ENCODE measurements around the gene BTN3A1.
A peak's percentile ranks its signal among the peaks of the same experiment; 100 is the strongest.
"Not testable (repeated sequence)": the region's sequence is repeated elsewhere in the genome, so short reads cannot be mapped to it uniquely, and the experiment has no call there.

Gene BTN3A1

DNA sequence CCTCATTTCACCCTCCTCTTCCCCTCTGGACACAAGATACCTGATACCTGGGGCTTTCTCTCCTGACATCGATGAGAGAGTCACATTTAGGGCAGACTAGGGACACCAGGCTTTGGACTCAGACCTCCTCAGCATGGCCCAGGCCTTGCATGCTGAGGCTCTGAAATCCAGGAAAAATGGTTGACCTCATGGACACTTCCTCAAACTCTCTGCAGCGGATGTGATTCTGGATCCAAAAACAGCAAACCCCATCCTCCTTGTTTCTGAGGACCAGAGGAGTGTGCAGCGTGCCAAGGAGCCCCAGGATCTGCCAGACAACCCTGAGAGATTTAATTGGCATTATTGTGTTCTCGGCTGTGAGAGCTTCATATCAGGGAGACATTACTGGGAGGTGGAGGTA lies 10.9 kb downstream of the BTN3A1 start:
- TF ChIP-seq, protein P1, sequence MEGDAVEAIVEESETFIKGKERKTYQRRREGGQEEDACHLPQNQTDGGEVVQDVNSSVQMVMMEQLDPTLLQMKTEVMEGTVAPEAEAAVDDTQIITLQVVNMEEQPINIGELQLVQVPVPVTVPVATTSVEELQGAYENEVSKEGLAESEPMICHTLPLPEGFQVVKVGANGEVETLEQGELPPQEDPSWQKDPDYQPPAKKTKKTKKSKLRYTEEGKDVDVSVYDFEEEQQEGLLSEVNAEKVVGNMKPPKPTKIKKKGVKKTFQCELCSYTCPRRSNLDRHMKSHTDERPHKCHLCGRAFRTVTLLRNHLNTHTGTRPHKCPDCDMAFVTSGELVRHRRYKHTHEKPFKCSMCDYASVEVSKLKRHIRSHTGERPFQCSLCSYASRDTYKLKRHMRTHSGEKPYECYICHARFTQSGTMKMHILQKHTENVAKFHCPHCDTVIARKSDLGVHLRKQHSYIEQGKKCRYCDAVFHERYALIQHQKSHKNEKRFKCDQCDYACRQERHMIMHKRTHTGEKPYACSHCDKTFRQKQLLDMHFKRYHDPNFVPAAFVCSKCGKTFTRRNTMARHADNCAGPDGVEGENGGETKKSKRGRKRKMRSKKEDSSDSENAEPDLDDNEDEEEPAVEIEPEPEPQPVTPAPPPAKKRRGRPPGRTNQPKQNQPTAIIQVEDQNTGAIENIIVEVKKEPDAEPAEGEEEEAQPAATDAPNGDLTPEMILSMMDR (IDR thresholded peaks at IDR 0.05; ENCODE audit: insufficient read depth, low read depth, low read length, missing control alignments): no peak
- no peak for DNase-seq (ENCODE audit: low read depth)
- no peak overlapping the region for H3K4me3 ChIP-seq (ENCODE audit: low read depth, low read length)

DNA sequence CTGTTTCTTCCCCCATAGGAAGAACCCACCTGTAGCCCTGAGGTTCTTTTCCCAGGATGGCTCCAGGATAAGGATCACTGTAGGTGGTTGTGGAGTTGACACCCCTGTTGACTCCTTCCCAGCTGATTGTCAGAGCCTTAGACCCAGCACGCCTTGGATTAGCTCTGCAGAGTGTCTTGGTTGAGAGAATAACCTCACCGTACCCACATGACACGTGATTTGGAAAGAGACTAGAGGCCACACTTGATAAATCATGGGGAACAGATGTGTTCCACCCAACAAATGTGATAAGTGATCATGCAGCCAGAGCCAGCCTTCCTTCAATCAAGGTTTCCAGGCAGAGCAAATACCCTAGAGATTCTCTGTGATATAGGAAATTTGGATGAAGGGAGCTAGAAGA lies 12.2 kb downstream of the BTN3A1 start:
- DNase-seq (ENCODE audit: low read depth): no peak
- TF ChIP-seq, protein P1 (IDR thresholded peaks at IDR 0.05; ENCODE audit: insufficient read depth, low read depth, low read length, missing control alignments): no peak
- no peak overlapping the region for H3K4me3 ChIP-seq (ENCODE audit: low read depth, low read length)

DNA sequence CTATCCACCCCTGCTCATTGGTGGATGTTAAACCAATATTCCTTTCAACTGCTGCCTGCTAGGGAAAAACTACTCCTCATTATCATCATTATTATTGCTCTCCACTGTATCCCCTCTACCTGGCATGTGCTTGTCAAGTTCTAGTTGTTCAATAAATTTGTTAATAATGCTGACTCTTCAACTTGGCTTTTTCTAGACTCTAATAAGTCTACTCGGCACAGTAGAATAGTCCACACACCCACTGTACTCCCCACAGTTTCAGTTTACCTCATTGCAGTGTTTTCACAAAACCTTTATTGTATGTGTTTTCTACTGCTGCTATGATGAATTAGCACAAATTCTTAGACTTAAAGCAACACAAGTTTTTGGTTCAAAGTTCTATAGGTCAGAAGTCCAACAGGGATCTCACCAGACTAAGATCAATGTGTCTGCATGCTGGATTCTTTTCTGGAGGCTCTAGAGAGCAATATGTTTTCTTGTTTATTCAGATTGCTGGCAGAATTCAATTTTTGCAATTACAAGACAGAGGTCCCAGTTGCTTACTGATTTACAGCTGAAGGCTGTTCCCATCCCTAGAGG lies 13.1 kb downstream of the BTN3A1 start:
- no peak overlapping the region for H3K4me3 ChIP-seq (ENCODE audit: low read depth, low read length)
- no peak for DNase-seq (ENCODE audit: low read depth)
- TF ChIP-seq, protein P1 (IDR thresholded peaks at IDR 0.05; ENCODE audit: insufficient read depth, low read depth, low read length, missing control alignments): no peak

DNA sequence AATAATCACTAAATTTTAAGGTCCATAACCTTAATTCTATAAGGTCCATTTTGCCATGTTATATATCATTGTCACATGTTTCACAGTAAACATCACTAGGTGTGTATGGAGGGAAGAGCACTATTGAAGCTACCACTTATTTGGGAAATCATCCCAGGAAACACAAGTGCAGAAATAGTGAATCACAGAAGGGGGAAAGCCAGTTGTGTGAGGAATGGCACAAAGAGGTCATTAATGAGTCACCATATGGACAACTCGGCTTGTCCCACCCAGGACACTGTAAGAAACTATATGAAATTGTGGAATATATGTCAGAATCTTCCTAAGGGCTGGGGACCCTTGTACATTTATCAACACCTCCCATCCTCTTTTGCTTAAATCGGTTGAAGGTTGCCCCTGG lies 13.7 kb downstream of the BTN3A1 start:
- DNase-seq (ENCODE audit: low read depth): no peak
- no peak overlapping the region for H3K4me3 ChIP-seq (ENCODE audit: low read depth, low read length)
- TF ChIP-seq, protein P1 (IDR thresholded peaks at IDR 0.05; ENCODE audit: insufficient read depth, low read depth, low read length, missing control alignments): no peak

DNA sequence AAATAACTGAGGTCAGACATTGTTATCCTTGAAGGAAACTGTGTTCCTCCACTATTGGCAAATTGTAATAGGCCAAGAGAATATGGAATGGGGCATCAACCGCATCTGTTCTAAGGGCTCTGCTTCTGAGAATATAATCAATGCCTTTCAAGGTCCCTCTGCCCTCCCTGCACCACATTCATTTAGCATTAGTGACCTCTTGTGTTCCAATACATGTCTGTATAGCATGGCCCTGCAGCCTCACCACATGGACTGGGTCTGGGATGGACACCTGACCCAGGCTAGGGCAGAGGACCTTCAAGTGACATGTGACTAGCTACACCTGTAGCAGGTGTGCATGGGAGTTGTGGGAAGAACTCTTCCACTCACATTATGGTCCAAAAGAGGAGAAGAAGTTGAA lies 14.2 kb downstream of the BTN3A1 start:
- H3K4me3 ChIP-seq (ENCODE audit: low read depth, low read length): no peak overlapping the region
- DNase-seq (ENCODE audit: low read depth): no peak
- TF ChIP-seq, protein P1 (IDR thresholded peaks at IDR 0.05; ENCODE audit: insufficient read depth, low read depth, low read length, missing control alignments): no peak

DNA sequence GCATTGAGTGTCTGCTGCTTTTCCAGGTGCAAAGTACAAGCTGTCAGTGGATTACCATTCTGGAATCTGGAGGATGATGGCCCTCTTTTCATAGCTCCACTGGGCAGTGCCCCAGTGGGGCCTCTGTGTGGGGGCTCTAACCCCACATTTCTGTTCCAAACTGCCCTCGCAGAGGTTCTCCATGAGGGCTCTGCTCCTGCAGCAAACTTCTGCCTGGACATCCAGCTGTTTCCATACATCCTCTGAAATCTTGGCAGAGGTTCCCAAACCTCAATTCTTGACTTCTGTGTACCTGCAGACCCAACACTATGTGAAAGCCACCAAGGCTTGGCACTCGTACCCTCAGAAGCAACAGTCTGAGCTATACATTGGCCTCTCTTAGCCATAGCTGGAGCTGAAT lies 16.0 kb downstream of the BTN3A1 start:
- not testable (repeated sequence) for H3K4me3 ChIP-seq (ENCODE audit: low read depth, low read length); DNase-seq (ENCODE audit: low read depth)

DNA sequence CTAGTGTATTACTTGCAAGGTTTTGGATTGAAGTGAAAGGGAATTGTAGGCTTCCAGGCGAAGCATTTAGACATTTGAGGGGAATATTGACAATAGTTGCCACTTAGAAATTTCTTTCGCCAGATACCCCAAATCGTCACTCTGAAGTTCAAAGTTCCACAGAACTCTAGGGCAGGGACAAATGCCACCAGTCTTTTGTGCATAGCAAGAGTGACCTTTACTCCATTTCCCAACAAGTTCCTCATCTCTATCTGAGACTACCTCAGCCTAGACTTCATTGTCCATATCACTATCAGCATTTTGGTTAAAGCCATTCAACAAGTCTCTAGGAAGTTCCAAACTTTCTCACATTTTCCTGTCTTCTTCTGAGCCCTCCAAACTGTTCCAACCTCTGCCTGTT lies 16.7 kb downstream of the BTN3A1 start:
- H3K4me3 ChIP-seq (ENCODE audit: low read depth, low read length); DNase-seq (ENCODE audit: low read depth): not testable (repeated sequence)

DNA sequence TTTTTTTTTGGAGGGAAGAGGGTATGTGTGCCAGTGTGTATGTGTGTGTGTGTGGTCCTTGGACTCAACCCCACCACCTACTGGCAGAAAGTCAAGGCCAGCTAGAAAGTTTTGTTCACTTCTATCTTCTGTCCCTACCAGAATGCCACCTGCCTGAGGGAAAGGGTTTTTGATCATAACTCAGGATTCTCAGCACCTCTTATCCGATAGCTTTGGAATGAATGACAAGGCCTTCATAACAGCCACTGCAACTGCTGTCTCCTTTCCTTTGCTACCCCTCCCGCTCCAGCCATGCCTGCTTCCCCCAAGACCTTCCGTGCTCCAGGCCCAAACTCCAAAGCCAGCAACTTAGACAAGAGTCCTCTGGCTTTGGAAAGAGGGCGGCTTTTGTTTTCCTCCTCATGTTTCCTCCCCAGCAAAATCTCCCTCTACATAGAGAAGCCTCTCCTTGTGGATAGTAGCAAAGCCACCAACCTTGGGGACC lies 18.7 kb downstream of the BTN3A1 start:
- TF ChIP-seq, protein P1 (IDR thresholded peaks at IDR 0.05; ENCODE audit: insufficient read depth, low read depth, low read length, missing control alignments): peak; percentile 56
- DNase-seq (ENCODE audit: low read depth): peak; percentile 64
- H3K4me3 ChIP-seq (ENCODE audit: low read depth, low read length): peak overlapping the region; percentile 97

Data from GM12865 (cell line).